DOHH2 (cell line): ENCODE data around the gene PAFAH2.
"Not testable (repeated sequence)": the region's sequence is repeated elsewhere in the genome, so short reads cannot be mapped to it uniquely, and the experiment has no call there.

Experiments
- H3F3A ChIP-seq: fragments of 200-600 bp; sonication (generic), shearing (Covaris generic); 2 replicates; pipeline ENCODE4 v1.6.0; 2016; ENCODE audit warnings: antibody characterized with exemption, mild to moderate bottlenecking; ENCODE audit not compliant: control insufficient read depth, insufficient read depth
- H3K27ac ChIP-seq: fragments of 200-600 bp; sonication (generic); 2 replicates; pipeline ENCODE4 v1.5.1; 2014; ENCODE audit warnings: low read depth, mild to moderate bottlenecking, low read length, moderate library complexity
- H3K27me3 ChIP-seq: fragments of 200-600 bp; sonication (generic); 2 replicates; pipeline ENCODE4 v1.6.1; 2014; ENCODE audit warnings: mild to moderate bottlenecking, low read length, mixed read lengths; ENCODE audit not compliant: control insufficient read depth
- H3K36me3 ChIP-seq: fragments of 200-600 bp; sonication (generic); 2 replicates; pipeline ENCODE4 v1.6.1; 2014; ENCODE audit warnings: mild to moderate bottlenecking, low read length, moderate library complexity, mixed read lengths; ENCODE audit not compliant: control insufficient read depth
- H3K4me1 ChIP-seq: fragments of 200-600 bp; sonication (generic); 2 replicates; pipeline ENCODE4 v1.6.1; 2014; ENCODE audit warnings: mild to moderate bottlenecking, low read length, mixed read lengths; ENCODE audit not compliant: control insufficient read depth
- H3K4me2 ChIP-seq: fragments of 200-600 bp; sonication (generic); 2 replicates; pipeline ENCODE4 v1.6.0; 2014; ENCODE audit warnings: mild to moderate bottlenecking, low read length, moderate library complexity
- H3K4me3 ChIP-seq: fragments of 200-600 bp; sonication (generic); 2 replicates; pipeline ENCODE4 v1.5.1; 2014; ENCODE audit warnings: mild to moderate bottlenecking, low read length, mixed read lengths
- H3K79me2 ChIP-seq: fragments of 200-600 bp; sonication (generic); 2 replicates; pipeline ENCODE4 v1.6.1; 2014; ENCODE audit warnings: mild to moderate bottlenecking, low read length, mixed read lengths; ENCODE audit not compliant: control insufficient read depth
- H3K9me2 ChIP-seq: fragments of 200-600 bp; sonication (generic); replicated peaks from 2 replicates; pipeline ENCODE4 v1.6.1; 2014; ENCODE audit warnings: mild to moderate bottlenecking, low read length, mixed read lengths; ENCODE audit not compliant: control insufficient read depth
- H3K9me3 ChIP-seq: fragments of 200-600 bp; sonication (generic); 2 replicates; pipeline ENCODE4 v1.6.1; 2014; ENCODE audit warnings: antibody characterized with exemption, low read length, mixed read lengths; ENCODE audit not compliant: control insufficient read depth, insufficient read depth
- H4K20me1 ChIP-seq: fragments of 200-600 bp; sonication (generic); 2 replicates; pipeline ENCODE4 v1.6.0; 2014; ENCODE audit warnings: low read depth, mild to moderate bottlenecking, antibody characterized with exemption, low read length, moderate library complexity; ENCODE audit not compliant: control insufficient read depth, insufficient read depth
- CTCF ChIP-seq: fragments of 200-600 bp; sonication (generic); IDR thresholded peaks from one replicate; pipeline ENCODE4 v1.5.1; 2014; ENCODE audit warnings: antibody characterized with exemption, mild to moderate bottlenecking, low read depth, low read length; ENCODE audit not compliant: poor library complexity, severe bottlenecking
- EZH2phosphoT487 ChIP-seq: fragments of 200-600 bp; sonication (generic); IDR thresholded peaks from 2 replicates; pipeline ENCODE4 v1.6.1; 2017; ENCODE audit warnings: borderline replicate concordance, mild to moderate bottlenecking, antibody characterized with exemption, low read length, moderate library complexity, mixed read lengths

Gene PAFAH2

GRCh38 chr1:25936947-25937346 is 60.9 kb downstream of the PAFAH2 start:
- H3K4me2 ChIP-seq: no peak overlapping the region
- no peak overlapping the region for H3K4me3 ChIP-seq
- TF ChIP-seq CTCF (no peak), EZH2phosphoT487 (no peak)
- H3F3A ChIP-seq: no peaks in the 10 kb centered on the region
- H3K4me1 ChIP-seq: no peaks in the 10 kb centered on the region
- no peaks in the 10 kb centered on the region for H3K9me3 ChIP-seq
- H3K27me3 ChIP-seq: peaks cover 9% of the 10 kb centered on the region
- H3K36me3 ChIP-seq: no peaks in the 10 kb centered on the region
- H3K27ac ChIP-seq: no peak overlapping the region
- no peaks in the 10 kb centered on the region for H3K9me2 ChIP-seq
- H4K20me1 ChIP-seq: no peaks in the 10 kb centered on the region
- no peaks in the 10 kb centered on the region for H3K79me2 ChIP-seq

- Histone ChIP-seq H3K4me2 (no peak overlapping the region), H3K9me3 (no peaks in the 10 kb centered on the region), H3K27me3 (peaks cover 12% of the 10 kb centered on the region), H3K4me1 (peaks cover 6% of the 10 kb centered on the region; the same call in 1 of the 2 replicates), H3K79me2 (no peaks in the 10 kb centered on the region), H3F3A (no peaks in the 10 kb centered on the region), H3K4me3 (no peak overlapping the region), H3K36me3 (no peaks in the 10 kb centered on the region), H3K9me2 (no peaks in the 10 kb centered on the region), H3K27ac (no peak overlapping the region), H4K20me1 (no peaks in the 10 kb centered on the region)
- TF ChIP-seq EZH2phosphoT487 (no peak), CTCF (no peak)
These were observed 64.1 kb downstream of the PAFAH2 start for GRCh38 chr1:25933479-25934365.

GRCh38 chr1:25932811-25933400 is 65.0 kb downstream of the PAFAH2 start:
- H3K4me1 ChIP-seq, H3K9me3 ChIP-seq, H3K9me2 ChIP-seq, H3K4me2 ChIP-seq, H3K79me2 ChIP-seq, H3K36me3 ChIP-seq, H4K20me1 ChIP-seq, H3K27ac ChIP-seq, H3K4me3 ChIP-seq, H3F3A ChIP-seq: not testable (repeated sequence)
- H3K27me3 ChIP-seq: peaks cover 12% of the 10 kb centered on the region

- Histone ChIP-seq H3K36me3 (no peaks in the 10 kb centered on the region), H3K4me2 (no peak overlapping the region), H3K9me3 (no peaks in the 10 kb centered on the region), H3K9me2 (no peaks in the 10 kb centered on the region), H3K27me3 (peaks cover 12% of the 10 kb centered on the region), H3K27ac (no peak overlapping the region), H3K4me3 (no peak overlapping the region), H3K4me1 (peaks cover 6% of the 10 kb centered on the region; the same call in 1 of the 2 replicates), H3F3A (no peaks in the 10 kb centered on the region), H3K79me2 (no peaks in the 10 kb centered on the region), H4K20me1 (no peaks in the 10 kb centered on the region)
- TF ChIP-seq EZH2phosphoT487 (no peak), CTCF (no peak)
These were observed 65.5 kb downstream of the PAFAH2 start for GRCh38 chr1:25932321-25932720.
